ENCODE results near the gene AFAP1L2.

- no peak for TF ChIP-seq POLR2A (IDR thresholded peaks at IDR 0.05)
- TF ChIP-seq, protein P1, sequence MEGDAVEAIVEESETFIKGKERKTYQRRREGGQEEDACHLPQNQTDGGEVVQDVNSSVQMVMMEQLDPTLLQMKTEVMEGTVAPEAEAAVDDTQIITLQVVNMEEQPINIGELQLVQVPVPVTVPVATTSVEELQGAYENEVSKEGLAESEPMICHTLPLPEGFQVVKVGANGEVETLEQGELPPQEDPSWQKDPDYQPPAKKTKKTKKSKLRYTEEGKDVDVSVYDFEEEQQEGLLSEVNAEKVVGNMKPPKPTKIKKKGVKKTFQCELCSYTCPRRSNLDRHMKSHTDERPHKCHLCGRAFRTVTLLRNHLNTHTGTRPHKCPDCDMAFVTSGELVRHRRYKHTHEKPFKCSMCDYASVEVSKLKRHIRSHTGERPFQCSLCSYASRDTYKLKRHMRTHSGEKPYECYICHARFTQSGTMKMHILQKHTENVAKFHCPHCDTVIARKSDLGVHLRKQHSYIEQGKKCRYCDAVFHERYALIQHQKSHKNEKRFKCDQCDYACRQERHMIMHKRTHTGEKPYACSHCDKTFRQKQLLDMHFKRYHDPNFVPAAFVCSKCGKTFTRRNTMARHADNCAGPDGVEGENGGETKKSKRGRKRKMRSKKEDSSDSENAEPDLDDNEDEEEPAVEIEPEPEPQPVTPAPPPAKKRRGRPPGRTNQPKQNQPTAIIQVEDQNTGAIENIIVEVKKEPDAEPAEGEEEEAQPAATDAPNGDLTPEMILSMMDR (IDR thresholded peaks at IDR 0.05), result no peak
Observed at GRCh38 chr10:114274616-114275453, 129.5 kb downstream of the AFAP1L2 start.

Data from body of pancreas (tissue), 4 donors.